ENCODE results near the gene NCAM1.

The NCAM1 gene

DNA sequence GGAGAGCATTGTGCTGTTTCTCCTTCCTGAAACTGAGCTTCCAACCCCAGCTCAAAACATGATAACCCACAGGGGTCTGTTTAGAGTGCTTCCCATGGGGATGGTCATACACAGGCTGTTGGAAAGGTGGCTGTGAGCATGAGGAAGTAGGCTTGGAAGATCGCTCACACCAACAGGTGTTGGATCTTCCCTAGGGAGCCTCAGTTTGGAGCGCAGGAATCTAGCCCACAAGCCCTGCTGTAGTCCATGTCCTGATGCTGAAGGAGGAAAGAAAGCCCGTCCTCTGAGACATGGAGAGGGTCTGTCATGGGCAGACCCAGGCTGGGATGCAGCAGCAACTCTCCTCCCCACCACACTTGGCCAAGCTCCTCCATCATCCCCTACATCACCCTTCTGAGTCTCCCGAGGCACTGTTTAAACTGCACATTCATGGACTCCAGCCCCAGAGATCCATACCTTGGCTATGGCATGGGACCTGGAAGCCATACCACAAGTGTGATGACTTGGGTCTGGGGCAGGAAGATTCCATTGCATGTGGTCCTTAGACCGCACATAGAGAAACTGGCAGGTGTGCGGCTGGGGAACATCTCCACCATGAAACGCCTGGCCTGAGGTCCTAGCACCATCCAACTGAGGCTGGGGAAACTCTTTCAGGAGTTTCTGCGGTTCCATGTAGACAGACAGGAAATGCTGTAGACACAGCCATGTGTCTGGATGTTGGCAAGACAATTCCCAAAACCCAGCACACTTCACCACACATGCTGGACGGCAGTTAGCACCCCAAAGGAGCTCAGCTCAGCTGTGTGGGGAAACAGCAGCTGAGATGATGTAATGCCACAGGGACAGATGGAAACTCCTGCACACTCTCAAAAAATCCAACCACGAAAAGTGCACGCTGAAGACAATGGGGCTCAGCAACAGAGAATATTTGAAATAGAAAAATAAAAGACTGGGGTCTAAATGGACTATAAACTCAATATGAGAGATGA is 325.6 kb downstream of the NCAM1 start:
- no peaks in the 10 kb centered on the region for H3K36me3 ChIP-seq
- no peaks in the 10 kb centered on the region for H3K27me3 ChIP-seq (ENCODE audit: insufficient read depth, low read depth, severe bottlenecking)
- no peak overlapping the region for H3K4me3 ChIP-seq (ENCODE audit: low read depth, low read length)
- DNase-seq, result no peak
- TF ChIP-seq, protein P1, sequence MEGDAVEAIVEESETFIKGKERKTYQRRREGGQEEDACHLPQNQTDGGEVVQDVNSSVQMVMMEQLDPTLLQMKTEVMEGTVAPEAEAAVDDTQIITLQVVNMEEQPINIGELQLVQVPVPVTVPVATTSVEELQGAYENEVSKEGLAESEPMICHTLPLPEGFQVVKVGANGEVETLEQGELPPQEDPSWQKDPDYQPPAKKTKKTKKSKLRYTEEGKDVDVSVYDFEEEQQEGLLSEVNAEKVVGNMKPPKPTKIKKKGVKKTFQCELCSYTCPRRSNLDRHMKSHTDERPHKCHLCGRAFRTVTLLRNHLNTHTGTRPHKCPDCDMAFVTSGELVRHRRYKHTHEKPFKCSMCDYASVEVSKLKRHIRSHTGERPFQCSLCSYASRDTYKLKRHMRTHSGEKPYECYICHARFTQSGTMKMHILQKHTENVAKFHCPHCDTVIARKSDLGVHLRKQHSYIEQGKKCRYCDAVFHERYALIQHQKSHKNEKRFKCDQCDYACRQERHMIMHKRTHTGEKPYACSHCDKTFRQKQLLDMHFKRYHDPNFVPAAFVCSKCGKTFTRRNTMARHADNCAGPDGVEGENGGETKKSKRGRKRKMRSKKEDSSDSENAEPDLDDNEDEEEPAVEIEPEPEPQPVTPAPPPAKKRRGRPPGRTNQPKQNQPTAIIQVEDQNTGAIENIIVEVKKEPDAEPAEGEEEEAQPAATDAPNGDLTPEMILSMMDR (IDR thresholded peaks at IDR 0.05; ENCODE audit: low read depth, low read length), result no peak
- H3K27ac ChIP-seq, result no peak overlapping the region
- H3K9me3 ChIP-seq (ENCODE audit: severe bottlenecking), result no peaks in the 10 kb centered on the region

DNA sequence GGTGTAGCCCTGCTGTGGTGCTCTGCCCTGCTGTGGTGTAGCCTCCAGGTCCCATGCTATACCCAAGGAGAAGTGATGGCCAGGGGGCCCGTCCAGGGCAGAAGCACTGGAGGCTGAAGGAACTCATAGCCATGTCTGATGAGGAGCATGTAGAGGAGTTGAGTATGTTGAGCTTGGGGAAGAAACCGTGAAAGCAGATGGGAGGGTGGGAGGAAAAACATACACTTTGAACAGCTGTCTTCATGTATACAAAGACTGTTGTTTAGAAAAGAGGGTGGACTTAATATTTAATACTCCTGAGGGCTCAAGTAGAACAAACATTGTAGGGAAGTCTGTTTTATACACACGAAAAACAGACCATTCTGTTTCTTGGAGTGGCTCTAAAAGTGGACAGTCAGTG is 326.6 kb downstream of the NCAM1 start:
- DNase-seq, result no peak
- Histone ChIP-seq H3K36me3 (no peaks in the 10 kb centered on the region), H3K27me3 (ENCODE audit: insufficient read depth, low read depth, severe bottlenecking) (no peaks in the 10 kb centered on the region), H3K27ac (no peak overlapping the region), H3K9me3 (ENCODE audit: severe bottlenecking) (no peaks in the 10 kb centered on the region), H3K4me3 (ENCODE audit: low read depth, low read length) (no peak overlapping the region)
- TF ChIP-seq, protein P1 (IDR thresholded peaks at IDR 0.05; ENCODE audit: low read depth, low read length), result no peak

DNA sequence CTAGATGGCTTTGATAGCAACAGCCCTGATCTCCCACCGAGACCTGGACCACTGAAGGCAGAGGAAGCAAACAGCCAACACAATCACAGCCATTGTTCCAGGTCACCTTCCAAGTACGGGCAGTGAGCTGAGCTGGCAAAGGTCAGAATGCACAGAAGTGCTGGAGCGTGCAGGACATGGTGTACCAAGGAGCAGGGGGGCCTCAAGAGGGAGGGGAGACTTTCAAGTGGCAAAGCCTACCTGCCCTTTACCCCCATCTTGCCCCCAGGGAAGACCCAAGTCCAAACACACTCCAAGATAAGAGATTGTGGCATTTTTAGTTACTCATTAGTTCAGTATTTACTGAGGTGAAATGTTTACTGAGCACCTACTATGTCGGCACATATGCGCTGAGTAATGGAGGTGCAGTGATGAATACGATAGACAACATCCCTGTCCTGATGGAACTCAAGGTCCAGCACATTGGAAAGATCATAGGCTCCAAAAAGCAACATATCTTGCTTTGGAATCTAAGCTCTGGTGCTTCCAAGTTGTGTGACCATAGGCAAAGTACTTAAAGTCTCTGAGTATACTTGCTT is 327.2 kb downstream of the NCAM1 start:
- no peak overlapping the region for H3K27ac ChIP-seq
- no peak for DNase-seq

DNA sequence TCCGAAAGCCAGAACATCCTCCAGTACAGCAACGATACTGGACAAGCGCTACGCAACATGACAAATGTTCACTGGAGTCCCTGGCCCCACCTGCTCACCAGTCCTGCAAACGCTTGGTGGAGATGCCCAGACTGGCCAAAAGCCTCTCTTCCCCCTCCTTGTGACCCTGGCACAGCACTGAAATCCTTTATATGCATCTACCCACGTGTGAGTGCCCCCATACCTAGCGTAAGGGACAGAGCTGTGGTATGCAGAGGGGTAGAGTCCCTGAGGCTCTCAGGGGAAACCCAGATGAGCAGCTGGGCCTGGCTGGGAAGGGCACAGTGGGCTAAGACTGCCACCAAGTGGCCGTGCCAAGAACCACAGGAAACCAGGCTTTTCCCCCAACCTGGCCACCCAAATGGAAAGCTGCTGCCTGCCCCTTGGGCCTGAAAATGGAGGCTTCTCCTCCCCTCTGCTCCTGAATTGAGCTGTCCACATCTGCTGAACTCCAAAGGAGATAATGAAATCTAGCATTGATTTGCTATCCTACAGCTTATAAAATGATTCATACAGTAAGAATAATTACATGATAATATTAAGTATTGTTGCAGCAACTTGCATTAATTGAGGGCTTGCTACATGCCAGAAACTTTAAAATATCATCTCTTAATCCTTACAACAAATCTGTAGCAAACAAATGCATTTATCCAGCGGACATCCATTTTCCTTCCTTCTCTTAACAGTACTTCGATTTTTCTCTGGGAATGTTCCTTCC is 328.4 kb downstream of the NCAM1 start:
- H3K9me3 ChIP-seq (ENCODE audit: severe bottlenecking), result no peaks in the 10 kb centered on the region
- H3K27ac ChIP-seq, result no peak overlapping the region
- no peaks in the 10 kb centered on the region for H3K36me3 ChIP-seq
- no peaks in the 10 kb centered on the region for H3K27me3 ChIP-seq (ENCODE audit: insufficient read depth, low read depth, severe bottlenecking)
- H3K4me3 ChIP-seq (ENCODE audit: low read depth, low read length), result no peak overlapping the region
- TF ChIP-seq, protein P1 (IDR thresholded peaks at IDR 0.05; ENCODE audit: low read depth, low read length), result peak; percentile 97
- DNase-seq, result peak; percentile 64

More for the DNA sequence above, 327.2 kb downstream of the NCAM1 start:
- H3K4me3 ChIP-seq (ENCODE audit: low read depth, low read length), result no peak overlapping the region
- no peaks in the 10 kb centered on the region for H3K27me3 ChIP-seq (ENCODE audit: insufficient read depth, low read depth, severe bottlenecking)
- TF ChIP-seq, protein P1 (IDR thresholded peaks at IDR 0.05; ENCODE audit: low read depth, low read length), result no peak
- no peaks in the 10 kb centered on the region for H3K36me3 ChIP-seq
- no peaks in the 10 kb centered on the region for H3K9me3 ChIP-seq (ENCODE audit: severe bottlenecking)

DNA sequence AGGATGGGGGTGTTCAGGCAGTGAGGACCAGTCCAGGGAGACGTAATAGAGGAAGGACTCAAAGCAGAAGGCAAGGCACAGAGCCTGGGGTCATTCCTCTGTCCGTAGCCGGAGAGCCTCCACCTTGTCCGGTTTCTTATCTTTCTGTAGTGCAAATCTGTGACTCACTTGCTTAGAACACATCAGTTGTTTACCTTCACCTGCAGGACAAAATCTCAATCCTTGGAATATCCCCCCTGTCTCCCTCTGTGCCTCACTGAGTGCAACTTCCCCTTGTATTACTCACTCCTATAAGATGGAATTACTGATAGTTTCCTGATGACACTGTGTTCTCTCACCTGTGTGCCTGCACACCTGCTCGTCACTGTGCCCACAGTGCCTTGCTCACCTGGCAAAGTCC is 332.7 kb downstream of the NCAM1 start:
- Histone ChIP-seq H3K9me3 (ENCODE audit: severe bottlenecking) (no peaks in the 10 kb centered on the region), H3K27me3 (ENCODE audit: insufficient read depth, low read depth, severe bottlenecking) (no peaks in the 10 kb centered on the region), H3K27ac (no peak overlapping the region), H3K4me3 (ENCODE audit: low read depth, low read length) (no peak overlapping the region), H3K36me3 (no peaks in the 10 kb centered on the region)
- TF ChIP-seq, protein P1 (IDR thresholded peaks at IDR 0.05; ENCODE audit: low read depth, low read length), result no peak
- no peak for DNase-seq

All from WERI-Rb-1 (cell line).